ENCODE measurements around the gene KRT39. TPM values are rescaled to one million over a fixed set of nuclear protein-coding genes. Genes with fewer than 3 reads are reported as not detected.

The KRT39 gene
- total RNA-seq, 1 experiment from 2014 or later: not detected

- ATAC-seq: peak; percentile 80
- Mint-ChIP-seq H3K27me3 (ENCODE audit: low read depth) (no peaks in the 10 kb centered on the region), H3K36me3 (no peaks in the 10 kb centered on the region), H3K27ac (0 out of 2 replicates have a peak overlapping the region, but pooled peaks have one; percentile 16), H3K9me3 (no peaks in the 10 kb centered on the region), H3K4me3 (no peak overlapping the region), H3K4me1 (peaks cover 42% of the 10 kb centered on the region)
- CTCF ChIA-PET: interaction anchor here (1.8 kb wide), 1 partner anchor 459 kb away, joined by 4 read pairs; no protein-coding TSS in a partner anchor
- no peak for DNase-seq (ENCODE audit: low spot score)
- no peak for TF ChIP-seq ZBTB21 (CRISPR knock-in tag; IDR thresholded peaks at IDR 0.05; ENCODE audit: borderline replicate concordance)
- peak; percentile 43; the same call in 1 of the 2 replicates for TF ChIP-seq GABPB1 (CRISPR knock-in tag; IDR thresholded peaks at IDR 0.05)
- POLR2A ChIA-PET: no interaction called here
Measured at GRCh38 chr17:40958086-40958953, 8.4 kb downstream of the KRT39 start.

- ATAC-seq (no peak), DNase-seq (ENCODE audit: low spot score) (no peak)
- H3K27me3 Mint-ChIP-seq (ENCODE audit: low read depth): no peaks in the 10 kb centered on the region
- ChIA-PET CTCF (no interaction called here), POLR2A (no interaction called here)
- no peaks in the 10 kb centered on the region for H3K36me3 Mint-ChIP-seq
- TF ChIP-seq GTF2I (CRISPR knock-in tag; conservative IDR thresholded peaks at IDR 0.05) (no peak), GABPB1 (CRISPR knock-in tag; IDR thresholded peaks at IDR 0.05) (peak; percentile 90)
- H3K4me1 Mint-ChIP-seq: peaks cover 42% of the 10 kb centered on the region
- H3K4me3 Mint-ChIP-seq: no peak overlapping the region
- peak overlapping the region; percentile 27; the same call in 1 of the 2 replicates for H3K27ac Mint-ChIP-seq
- no peaks in the 10 kb centered on the region for H3K9me3 Mint-ChIP-seq
Measured at GRCh38 chr17:40956401-40957254, 10.1 kb downstream of the KRT39 start.

GRCh38 chr17:40953881-40954280 is 12.9 kb downstream of the KRT39 start:
- CTCF ChIA-PET: interaction anchor here (1.6 kb wide), 1 partner anchor 11 kb away, joined by 4 read pairs; no protein-coding TSS in a partner anchor
- Mint-ChIP-seq H3K27me3 (ENCODE audit: low read depth) (no peaks in the 10 kb centered on the region), H3K27ac (no peak overlapping the region), H3K4me3 (no peak overlapping the region), H3K9me3 (no peaks in the 10 kb centered on the region), H3K4me1 (peaks cover 32% of the 10 kb centered on the region), H3K36me3 (no peaks in the 10 kb centered on the region)
- DNase-seq (ENCODE audit: low spot score) (no peak), ATAC-seq (no peak)
- POLR2A ChIA-PET: no interaction called here
- no peak for TF ChIP-seq E2F5 (CRISPR knock-in tag; IDR thresholded peaks at IDR 0.05)
- no peak for TF ChIP-seq SMAD3 (CRISPR knock-in tag; IDR thresholded peaks at IDR 0.05; ENCODE audit: borderline replicate concordance)
- TF ChIP-seq JAZF1 (CRISPR knock-in tag; IDR thresholded peaks at IDR 0.05): no peak
- no peak for TF ChIP-seq PRDM15 (CRISPR knock-in tag; IDR thresholded peaks at IDR 0.05)
- TF ChIP-seq ZSCAN18 (CRISPR knock-in tag; IDR thresholded peaks at IDR 0.05): no peak
- TF ChIP-seq CBFB (CRISPR knock-in tag; IDR thresholded peaks at IDR 0.05; ENCODE audit: low read depth): no peak
- TF ChIP-seq RELA (CRISPR knock-in tag; IDR thresholded peaks at IDR 0.05; ENCODE audit: borderline replicate concordance): no peak
- no peak for TF ChIP-seq ATF2 (CRISPR knock-in tag; IDR thresholded peaks at IDR 0.05; ENCODE audit: borderline replicate concordance, low read depth)
